ENCODE data around the gene TNKS2. TPM values are rescaled to one million over a fixed set of nuclear protein-coding genes. Genes with fewer than 3 reads are reported as not detected.
"Not testable (repeated sequence)": the region's sequence is repeated elsewhere in the genome, so short reads cannot be mapped to it uniquely, and the experiment has no call there.

Gene TNKS2
- total RNA-seq, 1 experiment from 2014 or later: 12.8 TPM

GRCh38 chr10:91782539-91782938, 15.7 kb upstream of the TNKS2 start:
- DNase-seq: no peak
- no peaks in the 10 kb centered on the region for H3K27me3 ChIP-seq
- H3K4me3 ChIP-seq: no peak overlapping the region
- H3K9me3 ChIP-seq: 0 out of 2 replicates have a peak, but pooled peaks cover 1% of the 10 kb centered on the region
- no peaks in the 10 kb centered on the region for H3K36me3 ChIP-seq

GRCh38 chr10:91785830-91786229, 12.4 kb upstream of the TNKS2 start:
- no peaks in the 10 kb centered on the region for H3K9me3 ChIP-seq
- H3K4me3 ChIP-seq: no peak overlapping the region
- no peaks in the 10 kb centered on the region for H3K36me3 ChIP-seq
- no peak for DNase-seq
- H3K27me3 ChIP-seq: no peaks in the 10 kb centered on the region

GRCh38 chr10:91787258-91787657, 11.0 kb upstream of the TNKS2 start:
- no peaks in the 10 kb centered on the region for H3K27me3 ChIP-seq
- H3K9me3 ChIP-seq: no peaks in the 10 kb centered on the region

GRCh38 chr10:91787810-91788209, 10.4 kb upstream of the TNKS2 start:
- Histone ChIP-seq H3K27me3 (no peaks in the 10 kb centered on the region), H3K9me3 (no peaks in the 10 kb centered on the region), H3K4me3 (no peak overlapping the region), H3K36me3 (no peaks in the 10 kb centered on the region)
- no peak for DNase-seq

More at GRCh38 chr10:91787258-91787657, 11.0 kb upstream of the TNKS2 start:
- H3K4me3 ChIP-seq: no peak overlapping the region
- DNase-seq: no peak
- no peaks in the 10 kb centered on the region for H3K36me3 ChIP-seq

GRCh38 chr10:91788527-91788926, 9.7 kb upstream of the TNKS2 start:
- no peak overlapping the region for H3K4me3 ChIP-seq
- DNase-seq: no peak
- no peaks in the 10 kb centered on the region for H3K36me3 ChIP-seq
- H3K9me3 ChIP-seq: no peaks in the 10 kb centered on the region
- no peaks in the 10 kb centered on the region for H3K27me3 ChIP-seq

- peaks cover 13% of the 10 kb centered on the region for H3K36me3 ChIP-seq
- H3K9me3 ChIP-seq: no peaks in the 10 kb centered on the region
- no peak overlapping the region for H3K4me3 ChIP-seq
- DNase-seq: no peak
- H3K27me3 ChIP-seq: no peaks in the 10 kb centered on the region
Observed at GRCh38 chr10:91796331-91797047, 1.7 kb upstream of the TNKS2 start.

GRCh38 chr10:91797048-91797690, 1.1 kb upstream of the TNKS2 start:
- no peaks in the 10 kb centered on the region for H3K27me3 ChIP-seq
- peak overlapping the region; percentile 91 for H3K4me3 ChIP-seq
- DNase-seq: no peak
- peaks cover 18% of the 10 kb centered on the region for H3K36me3 ChIP-seq
- H3K9me3 ChIP-seq: no peaks in the 10 kb centered on the region

GRCh38 chr10:91798649-91799611, 704 bp downstream of the TNKS2 start:
- peak; percentile 7 for DNase-seq
- Histone ChIP-seq H3K36me3 (peaks cover 28% of the 10 kb centered on the region), H3K9me3 (no peaks in the 10 kb centered on the region), H3K27me3 (no peaks in the 10 kb centered on the region), H3K4me3 (peak overlapping the region; percentile 91)

GRCh38 chr10:91799612-91799975, 1.4 kb downstream of the TNKS2 start:
- no peak for DNase-seq
- Histone ChIP-seq H3K27me3 (no peaks in the 10 kb centered on the region), H3K36me3 (peaks cover 33% of the 10 kb centered on the region), H3K9me3 (no peaks in the 10 kb centered on the region), H3K4me3 (peak overlapping the region; percentile 91)

GRCh38 chr10:91800182-91800581, 2.0 kb downstream of the TNKS2 start:
- Histone ChIP-seq H3K27me3 (no peaks in the 10 kb centered on the region), H3K4me3 (peak overlapping the region; percentile 91), H3K9me3 (no peaks in the 10 kb centered on the region), H3K36me3 (peaks cover 35% of the 10 kb centered on the region)
- no peak for DNase-seq

- Histone ChIP-seq H3K36me3 (peaks cover 38% of the 10 kb centered on the region), H3K9me3 (no peaks in the 10 kb centered on the region), H3K27me3 (no peaks in the 10 kb centered on the region), H3K4me3 (no peak overlapping the region)
- DNase-seq: no peak
Observed at GRCh38 chr10:91800756-91801155, 2.5 kb downstream of the TNKS2 start.

GRCh38 chr10:91803386-91804125, 5.3 kb downstream of the TNKS2 start:
- no peak for DNase-seq
- Histone ChIP-seq H3K9me3 (no peaks in the 10 kb centered on the region), H3K4me3 (no peak overlapping the region), H3K36me3 (peaks cover 41% of the 10 kb centered on the region), H3K27me3 (no peaks in the 10 kb centered on the region)

- Histone ChIP-seq H3K36me3 (peaks cover 41% of the 10 kb centered on the region), H3K27me3 (no peaks in the 10 kb centered on the region), H3K9me3 (no peaks in the 10 kb centered on the region), H3K4me3 (no peak overlapping the region)
- no peak for DNase-seq
Observed at GRCh38 chr10:91804126-91804510, 5.9 kb downstream of the TNKS2 start.

- Histone ChIP-seq H3K27me3 (no peaks in the 10 kb centered on the region), H3K9me3 (no peaks in the 10 kb centered on the region), H3K4me3 (no peak overlapping the region), H3K36me3 (peaks cover 36% of the 10 kb centered on the region)
- DNase-seq: no peak
Observed at GRCh38 chr10:91805110-91805838, 7.0 kb downstream of the TNKS2 start.

- H3K9me3 ChIP-seq, H3K4me3 ChIP-seq, DNase-seq, H3K27me3 ChIP-seq: not testable (repeated sequence)
- peaks cover 23% of the 10 kb centered on the region for H3K36me3 ChIP-seq
Observed at GRCh38 chr10:91807264-91807663, 9.0 kb downstream of the TNKS2 start.

GRCh38 chr10:91813251-91813650, 15.0 kb downstream of the TNKS2 start:
- H3K36me3 ChIP-seq: peaks cover 47% of the 10 kb centered on the region
- DNase-seq: no peak
- no peaks in the 10 kb centered on the region for H3K9me3 ChIP-seq
- H3K27me3 ChIP-seq: no peaks in the 10 kb centered on the region
- H3K4me3 ChIP-seq: no peak overlapping the region
